C4-2B (cell line): ENCODE results near the gene SGSM2.

ENCODE experiments used
- CTCF ChIP-seq: fragments of 450-650 bp; conservative IDR thresholded peaks from 2 replicates; pipeline ENCODE4 v1.5.1; 2017; ENCODE audit warnings: mild to moderate bottlenecking
- ZFX ChIP-seq: fragments of 450-650 bp; IDR thresholded peaks from 2 replicates; pipeline ENCODE4 v1.6.1; 2017

GRCh38 chr17:2312736-2313135 is 24.6 kb upstream of the SGSM2 start:
- TF ChIP-seq CTCF (no peak), ZFX (no peak)
